SK-N-SH treated with all-trans-retinoic acid at 6 μM for 48 hours (cell line): ENCODE measurements around the gene TUBA1C.

Experiments
- CSRNP3 ChIP-seq: fragments of 250-450 bp; sonication (Bioruptor Pico); IDR thresholded peaks from 2 replicates; pipeline ENCODE4 v1.5.1; 2021; ENCODE audit warnings: mild to moderate bottlenecking, moderate library complexity
- RARB ChIP-seq: fragments of 250-450 bp; sonication (Bioruptor Pico); IDR thresholded peaks from 2 replicates; pipeline ENCODE4 v1.8.0; 2021; ENCODE audit warnings: mild to moderate bottlenecking, moderate library complexity
- TOX ChIP-seq: fragments of 250-450 bp; sonication (Bioruptor Pico); IDR thresholded peaks from 2 replicates; pipeline ENCODE4 v1.8.0; 2021; ENCODE audit warnings: mild to moderate bottlenecking, moderate library complexity, borderline replicate concordance
- ZFP3 ChIP-seq: fragments of 250-450 bp; sonication (Bioruptor Pico); IDR thresholded peaks from 2 replicates; pipeline ENCODE4 v1.5.0; 2020; ENCODE audit warnings: mild to moderate bottlenecking, moderate library complexity
- ZFP30 ChIP-seq: fragments of 450-650 bp; formaldehyde crosslinking; IDR thresholded peaks from 2 replicates; pipeline ENCODE4 v1.5.0; 2022; ENCODE audit warnings: mild to moderate bottlenecking, moderate library complexity
- ZNF565 ChIP-seq: fragments of 450-650 bp; formaldehyde crosslinking; conservative IDR thresholded peaks from 2 replicates; pipeline ENCODE4 v1.5.0; 2020; ENCODE audit warnings: low read depth, mild to moderate bottlenecking, moderate library complexity
- ZNF70 ChIP-seq: fragments of 450-650 bp; formaldehyde crosslinking; IDR thresholded peaks from 2 replicates; pipeline ENCODE4 v1.5.0; 2020; ENCODE audit warnings: mild to moderate bottlenecking, moderate library complexity
- ZNF8 ChIP-seq: fragments of 450-650 bp; formaldehyde crosslinking; IDR thresholded peaks from 2 replicates; pipeline ENCODE4 v1.5.0; 2020; ENCODE audit warnings: mild to moderate bottlenecking, moderate library complexity
- TF ChIP-seq, protein P1 (sequence below): fragments of 250-450 bp; sonication (Bioruptor Pico); IDR thresholded peaks from 2 replicates; pipeline ENCODE4 v1.8.0; 2020; ENCODE audit warnings: mild to moderate bottlenecking, moderate library complexity, borderline replicate concordance
- TF ChIP-seq, protein P2 (sequence below): fragments of 250-450 bp; sonication (Bioruptor Pico); IDR thresholded peaks from 2 replicates; pipeline ENCODE4 v1.5.1; 2020; ENCODE audit warnings: low read depth, mild to moderate bottlenecking, moderate library complexity

GRCh38 chr12:49304161-49304560 is 39.3 kb downstream of the TUBA1C start:
- no peak for TF ChIP-seq ZNF565 (CRISPR knock-in tag)
- no peak for TF ChIP-seq ZNF70 (CRISPR knock-in tag)
- no peak for TF ChIP-seq CSRNP3 (CRISPR knock-in tag)
- no peak for TF ChIP-seq TOX (CRISPR knock-in tag)
- TF ChIP-seq, protein P1, sequence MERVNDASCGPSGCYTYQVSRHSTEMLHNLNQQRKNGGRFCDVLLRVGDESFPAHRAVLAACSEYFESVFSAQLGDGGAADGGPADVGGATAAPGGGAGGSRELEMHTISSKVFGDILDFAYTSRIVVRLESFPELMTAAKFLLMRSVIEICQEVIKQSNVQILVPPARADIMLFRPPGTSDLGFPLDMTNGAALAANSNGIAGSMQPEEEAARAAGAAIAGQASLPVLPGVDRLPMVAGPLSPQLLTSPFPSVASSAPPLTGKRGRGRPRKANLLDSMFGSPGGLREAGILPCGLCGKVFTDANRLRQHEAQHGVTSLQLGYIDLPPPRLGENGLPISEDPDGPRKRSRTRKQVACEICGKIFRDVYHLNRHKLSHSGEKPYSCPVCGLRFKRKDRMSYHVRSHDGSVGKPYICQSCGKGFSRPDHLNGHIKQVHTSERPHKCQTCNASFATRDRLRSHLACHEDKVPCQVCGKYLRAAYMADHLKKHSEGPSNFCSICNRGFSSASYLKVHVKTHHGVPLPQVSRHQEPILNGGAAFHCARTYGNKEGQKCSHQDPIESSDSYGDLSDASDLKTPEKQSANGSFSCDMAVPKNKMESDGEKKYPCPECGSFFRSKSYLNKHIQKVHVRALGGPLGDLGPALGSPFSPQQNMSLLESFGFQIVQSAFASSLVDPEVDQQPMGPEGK: no peak
- TF ChIP-seq ZFP30 (CRISPR knock-in tag): no peak
- no peak for TF ChIP-seq ZFP3
- no peak for TF ChIP-seq ZNF8
- TF ChIP-seq, protein P2, sequence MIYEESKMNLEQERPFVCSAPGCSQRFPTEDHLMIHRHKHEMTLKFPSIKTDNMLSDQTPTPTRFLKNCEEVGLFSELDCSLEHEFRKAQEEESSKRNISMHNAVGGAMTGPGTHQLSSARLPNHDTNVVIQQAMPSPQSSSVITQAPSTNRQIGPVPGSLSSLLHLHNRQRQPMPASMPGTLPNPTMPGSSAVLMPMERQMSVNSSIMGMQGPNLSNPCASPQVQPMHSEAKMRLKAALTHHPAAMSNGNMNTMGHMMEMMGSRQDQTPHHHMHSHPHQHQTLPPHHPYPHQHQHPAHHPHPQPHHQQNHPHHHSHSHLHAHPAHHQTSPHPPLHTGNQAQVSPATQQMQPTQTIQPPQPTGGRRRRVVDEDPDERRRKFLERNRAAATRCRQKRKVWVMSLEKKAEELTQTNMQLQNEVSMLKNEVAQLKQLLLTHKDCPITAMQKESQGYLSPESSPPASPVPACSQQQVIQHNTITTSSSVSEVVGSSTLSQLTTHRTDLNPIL (CRISPR knock-in tag): no peak
- no peak for TF ChIP-seq RARB (CRISPR knock-in tag)
